CD4-positive, alpha-beta T cell treated with Interleukin-1 beta for 1 hour (primary cell): Measurements from ENCODE around the gene SPECC1.
"Not testable (repeated sequence)": the region's sequence is repeated elsewhere in the genome, so short reads cannot be mapped to it uniquely, and the experiment has no call there.

ENCODE experiments used
- DNase-seq, 2 donors: peaks; one replicate each; pipeline ENCODE4 v3.0.0-alpha.2; 2020 to 2022

Gene SPECC1

GRCh38 chr17:20211246-20211645 lies 202.1 kb downstream of the SPECC1 start:
- no peak for DNase-seq

GRCh38 chr17:20213449-20213848 lies 204.3 kb downstream of the SPECC1 start:
- DNase-seq = no peak

- DNase-seq = no peak
Measured at GRCh38 chr17:20214794-20215193, 205.6 kb downstream of the SPECC1 start.

- DNase-seq = no peak
Measured at GRCh38 chr17:20216154-20216815, 207.1 kb downstream of the SPECC1 start.

- DNase-seq = no peak
Measured at GRCh38 chr17:20216853-20217252, 207.7 kb downstream of the SPECC1 start.

- DNase-seq = no peak
Measured at GRCh38 chr17:20217677-20218076, 208.5 kb downstream of the SPECC1 start.

GRCh38 chr17:20218272-20218671 lies 209.1 kb downstream of the SPECC1 start:
- DNase-seq = no peak

GRCh38 chr17:20223808-20224328 lies 214.7 kb downstream of the SPECC1 start:
- no peak for DNase-seq

- no peak for DNase-seq
Measured at GRCh38 chr17:20224379-20224778, 215.2 kb downstream of the SPECC1 start.

- DNase-seq = no peak
Measured at GRCh38 chr17:20225162-20226115, 216.3 kb downstream of the SPECC1 start.

GRCh38 chr17:20226814-20227482 lies 217.8 kb downstream of the SPECC1 start:
- DNase-seq = peak; percentile 67 to 73

GRCh38 chr17:20227720-20228370 lies 218.7 kb downstream of the SPECC1 start:
- DNase-seq = not testable (repeated sequence)

- DNase-seq = no peak
Measured at GRCh38 chr17:20228410-20228809, 219.3 kb downstream of the SPECC1 start.

- DNase-seq = no peak
Measured at GRCh38 chr17:20228860-20229259, 219.7 kb downstream of the SPECC1 start.

GRCh38 chr17:20230924-20231323 lies 221.8 kb downstream of the SPECC1 start:
- no peak for DNase-seq

GRCh38 chr17:20232611-20233010 lies 223.5 kb downstream of the SPECC1 start:
- no peak for DNase-seq

GRCh38 chr17:20234276-20234675 lies 225.1 kb downstream of the SPECC1 start:
- DNase-seq = peak; percentile 32 to 37

- DNase-seq = no peak
Measured at GRCh38 chr17:20235747-20236146, 226.6 kb downstream of the SPECC1 start.

GRCh38 chr17:20236578-20237227 lies 227.5 kb downstream of the SPECC1 start:
- DNase-seq = no peak

- not testable (repeated sequence) for DNase-seq
Measured at GRCh38 chr17:20239776-20240175, 230.6 kb downstream of the SPECC1 start.

- DNase-seq = no peak
Measured at GRCh38 chr17:20241855-20242254, 232.7 kb downstream of the SPECC1 start.

- no peak for DNase-seq
Measured at GRCh38 chr17:20242271-20242670, 233.1 kb downstream of the SPECC1 start.
